Loucy (cell line): ENCODE measurements around the gene SYT9.
A peak's percentile ranks its signal among the peaks of the same experiment; 100 is the strongest.

Experiments used
- H2AFZ ChIP-seq: fragments of 200-600 bp; sonication (generic); 2 replicates; pipeline ENCODE4 v1.6.0; 2016; ENCODE audit warnings: antibody characterized with exemption, mild to moderate bottlenecking, low read length, moderate library complexity
- H3F3A ChIP-seq: fragments of 200-600 bp; 2 replicates; pipeline ENCODE4 v1.6.0; 2016; ENCODE audit warnings: antibody characterized with exemption, low read depth, mild to moderate bottlenecking
- H3K27me3 ChIP-seq: fragments of 200-600 bp; sonication (generic); 2 replicates; pipeline ENCODE4 v1.6.1; 2014; ENCODE audit warnings: low read length, mild to moderate bottlenecking; ENCODE audit not compliant: insufficient read depth, poor library complexity, severe bottlenecking
- H3K36me3 ChIP-seq: fragments of 200-600 bp; sonication (generic); 2 replicates; pipeline ENCODE4 v1.6.1; 2016; ENCODE audit warnings: low read length; ENCODE audit not compliant: insufficient read depth
- H3K4me1 ChIP-seq: fragments of 200-600 bp; sonication (generic); 2 replicates; pipeline ENCODE4 v1.5.1; 2014; ENCODE audit warnings: low read length, mild to moderate bottlenecking; ENCODE audit not compliant: insufficient read depth, poor library complexity, severe bottlenecking
- H3K4me2 ChIP-seq: fragments of 200-600 bp; sonication (generic); 2 replicates; pipeline ENCODE4 v1.6.0; 2014; ENCODE audit warnings: antibody characterized with exemption, low read length, low read depth, mild to moderate bottlenecking; ENCODE audit not compliant: poor library complexity, severe bottlenecking
- H3K4me3 ChIP-seq: fragments of 200-600 bp; sonication (generic); 2 replicates; pipeline ENCODE4 v1.5.1; 2014; ENCODE audit warnings: low read length, mild to moderate bottlenecking, mixed read lengths; ENCODE audit not compliant: poor library complexity, severe bottlenecking
- H3K79me2 ChIP-seq: fragments of 200-600 bp; sonication (generic); 2 replicates; pipeline ENCODE4 v1.6.1; 2014; ENCODE audit warnings: low read length; ENCODE audit not compliant: insufficient read depth
- H3K9ac ChIP-seq: fragments of 200-600 bp; sonication (generic); 2 replicates; pipeline ENCODE4 v1.6.0; 2014; ENCODE audit warnings: mild to moderate bottlenecking, low read depth, low read length, moderate library complexity; ENCODE audit not compliant: poor library complexity, severe bottlenecking
- H3K9me2 ChIP-seq: fragments of 200-600 bp; sonication (generic); replicated peaks from 2 replicates; pipeline ENCODE4 v1.6.1; 2016; ENCODE audit warnings: low read depth, low read length, mixed read lengths
- H3K9me3 ChIP-seq: fragments of 200-600 bp; sonication (generic); 2 replicates; pipeline ENCODE4 v1.6.1; 2014; ENCODE audit warnings: mild to moderate bottlenecking, antibody characterized with exemption, low read length, low read depth; ENCODE audit not compliant: insufficient read depth
- H4K20me1 ChIP-seq: fragments of 200-600 bp; sonication (generic); 2 replicates; pipeline ENCODE4 v1.6.0; 2014; ENCODE audit warnings: antibody characterized with exemption, low read length, mild to moderate bottlenecking; ENCODE audit not compliant: insufficient read depth, poor library complexity, severe bottlenecking
- CTCF ChIP-seq: fragments of 200-600 bp; sonication (generic); conservative IDR thresholded peaks from 2 replicates; pipeline ENCODE4 v1.5.1; 2014; ENCODE audit warnings: mild to moderate bottlenecking, antibody characterized with exemption, low read length
- EZH2phosphoT487 ChIP-seq: fragments of 200-600 bp; IDR thresholded peaks from 2 replicates; pipeline ENCODE4 v1.6.1; 2018; ENCODE audit warnings: antibody characterized with exemption, mild to moderate bottlenecking, moderate library complexity, borderline replicate concordance

The SYT9 gene

GRCh38 chr11:7435176-7435575 is 183.5 kb downstream of the SYT9 start:
- Histone ChIP-seq H3K9ac (no peak overlapping the region), H3K4me1 (peaks cover 16% of the 10 kb centered on the region), H3K9me3 (no peaks in the 10 kb centered on the region), H3K79me2 (no peaks in the 10 kb centered on the region), H3K4me2 (no peak overlapping the region), H2AFZ (no peak overlapping the region), H3F3A (no peaks in the 10 kb centered on the region), H3K27me3 (no peaks in the 10 kb centered on the region), H3K36me3 (no peaks in the 10 kb centered on the region), H3K9me2 (no peaks in the 10 kb centered on the region), H4K20me1 (no peaks in the 10 kb centered on the region), H3K4me3 (no peak overlapping the region)
- TF ChIP-seq EZH2phosphoT487 (no peak), CTCF (no peak)

- Histone ChIP-seq H3K4me3 (no peak overlapping the region), H3F3A (no peaks in the 10 kb centered on the region), H3K36me3 (no peaks in the 10 kb centered on the region), H3K4me2 (peak overlapping the region; percentile 42), H3K9me2 (no peaks in the 10 kb centered on the region), H3K4me1 (peaks cover 16% of the 10 kb centered on the region), H2AFZ (peak overlapping the region; percentile 80), H3K9ac (no peak overlapping the region), H3K79me2 (no peaks in the 10 kb centered on the region), H4K20me1 (no peaks in the 10 kb centered on the region), H3K27me3 (no peaks in the 10 kb centered on the region), H3K9me3 (no peaks in the 10 kb centered on the region)
- TF ChIP-seq CTCF (no peak), EZH2phosphoT487 (no peak)
Observed at GRCh38 chr11:7436146-7436545, 184.4 kb downstream of the SYT9 start.

GRCh38 chr11:7436657-7437056 is 185.0 kb downstream of the SYT9 start:
- H2AFZ ChIP-seq = peak overlapping the region; percentile 80
- H3K9ac ChIP-seq = no peak overlapping the region
- no peaks in the 10 kb centered on the region for H3K79me2 ChIP-seq

More at GRCh38 chr11:7436657-7437056, 185.0 kb downstream of the SYT9 start:
- TF ChIP-seq EZH2phosphoT487 (no peak), CTCF (no peak)
- H3K9me3 ChIP-seq = no peaks in the 10 kb centered on the region
- H3K4me2 ChIP-seq = peak overlapping the region; percentile 42
- H3F3A ChIP-seq = no peaks in the 10 kb centered on the region
- no peaks in the 10 kb centered on the region for H3K36me3 ChIP-seq
- H3K27me3 ChIP-seq = no peaks in the 10 kb centered on the region
- H4K20me1 ChIP-seq = no peaks in the 10 kb centered on the region
- H3K9me2 ChIP-seq = no peaks in the 10 kb centered on the region
- H3K4me1 ChIP-seq = peaks cover 16% of the 10 kb centered on the region
- no peak overlapping the region for H3K4me3 ChIP-seq
